ENCODE results near the gene KCNIP3. TPM values are rescaled to one million over a fixed set of nuclear protein-coding genes. Genes with fewer than 3 reads are reported as not detected.

The KCNIP3 gene
- total RNA-seq, 4 donors from 2014 or later, result 5.2 to 20.4 (median 11.4) TPM

- WGBS, 2 donors, result 95% methylated on average over 13 to 14 of the region's 14 CpGs
- intact Hi-C loops (cut with DNase I; ENCODE audit: low total_unique reads), result no loop called here
- DNase-seq (ENCODE audit: low spot score in 2 of 2), result no peak
- no peak overlapping the region for H3K4me3 ChIP-seq (ENCODE audit: low read depth, poor library complexity, severe bottlenecking)
- TF ChIP-seq CTCF (IDR thresholded peaks at IDR 0.05), result no peak
- TF ChIP-seq POLR2A (IDR thresholded peaks at IDR 0.05), result no peak
Measured at GRCh38 chr2:95329401-95329800, 32.3 kb downstream of the KCNIP3 start.

GRCh38 chr2:95329891-95330793, 33.0 kb downstream of the KCNIP3 start:
- WGBS, 2 donors, result 78 to 80% methylated on average over 20 to 23 of the region's 23 CpGs
- no peak overlapping the region for H3K4me3 ChIP-seq (ENCODE audit: low read depth, poor library complexity, severe bottlenecking)
- intact Hi-C loops (cut with DNase I; ENCODE audit: low total_unique reads), result no loop called here
- TF ChIP-seq CTCF (IDR thresholded peaks at IDR 0.05), result no peak
- no peak for TF ChIP-seq POLR2A (IDR thresholded peaks at IDR 0.05)
- no peak for DNase-seq (ENCODE audit: low spot score in 2 of 2)

- TF ChIP-seq CTCF (IDR thresholded peaks at IDR 0.05) (no peak), POLR2A (IDR thresholded peaks at IDR 0.05) (no peak)
- H3K4me3 ChIP-seq (ENCODE audit: low read depth, poor library complexity, severe bottlenecking), result no peak overlapping the region
- DNase-seq (ENCODE audit: low spot score in 2 of 2), result no peak
- WGBS, 2 donors, result 66 to 76% methylated on average over 11 of the region's 11 CpGs
- intact Hi-C loops (cut with DNase I; ENCODE audit: low total_unique reads), result no loop called here
Measured at GRCh38 chr2:95330794-95331338, 33.7 kb downstream of the KCNIP3 start.

- H3K4me3 ChIP-seq (ENCODE audit: low read depth, poor library complexity, severe bottlenecking), result no peak overlapping the region
- DNase-seq (ENCODE audit: low spot score in 2 of 2), result no peak
- no peak for TF ChIP-seq POLR2A (IDR thresholded peaks at IDR 0.05)
- TF ChIP-seq CTCF (IDR thresholded peaks at IDR 0.05), result no peak
- intact Hi-C loops (cut with DNase I; ENCODE audit: low total_unique reads), result no loop called here
- 84 to 85% methylated on average over 10 of the region's 10 CpGs for WGBS, 2 donors
Measured at GRCh38 chr2:95331606-95332005, 34.5 kb downstream of the KCNIP3 start.

- no peak for TF ChIP-seq POLR2A (IDR thresholded peaks at IDR 0.05)
- TF ChIP-seq CTCF (IDR thresholded peaks at IDR 0.05), result no peak
- intact Hi-C loops (cut with DNase I; ENCODE audit: low total_unique reads), result no loop called here
- WGBS, 2 donors, result 89 to 94% methylated on average over 8 of the region's 8 CpGs
Measured at GRCh38 chr2:95332036-95332435, 34.9 kb downstream of the KCNIP3 start.

More at GRCh38 chr2:95332036-95332435, 34.9 kb downstream of the KCNIP3 start:
- no peak for DNase-seq (ENCODE audit: low spot score in 2 of 2)
- no peak overlapping the region for H3K4me3 ChIP-seq (ENCODE audit: low read depth, poor library complexity, severe bottlenecking)

Measured in lower leg skin (tissue), 4 donors.